HL-60 (cell line): ENCODE results near the gene RINL.

Source experiments
- DNase-seq, 2 experiments: peaks; one replicate each; pipeline ENCODE4 v3.0.0-alpha.2; 2010 to 2020; ENCODE audit warnings: low read depth in 1 of 2, low spot score in 1 of 2
- H3K27ac ChIP-seq: fragments of 250-450 bp; sonication (Bioruptor Pico); replicated peaks from 2 replicates; pipeline ENCODE4 v1.5.1; 2020; ENCODE audit warnings: mild to moderate bottlenecking, moderate library complexity
- H3K27me3 ChIP-seq: fragments of 250-450 bp; sonication (Bioruptor Pico); 2 replicates; pipeline ENCODE4 v1.5.1; 2021; ENCODE audit warnings: mild to moderate bottlenecking, moderate library complexity; ENCODE audit not compliant: insufficient read depth, poor library complexity, severe bottlenecking
- H3K4me3 ChIP-seq: replicated peaks from 2 replicates; pipeline ENCODE4 v1.5.1; 2011; ENCODE audit warnings: mild to moderate bottlenecking, control low read depth, low read length; ENCODE audit not compliant: insufficient read depth
- GABPA ChIP-seq: IDR thresholded peaks from 2 replicates; pipeline ENCODE4 v1.6.1; 2012; ENCODE audit warnings: low read depth
- POLR2AphosphoS5 ChIP-seq: IDR thresholded peaks from 2 replicates; pipeline ENCODE4 v1.6.1; 2012; ENCODE audit warnings: low read depth
- SPI1 ChIP-seq: IDR thresholded peaks from 2 replicates; pipeline ENCODE4 v1.6.1; 2012; ENCODE audit warnings: low read depth, mild to moderate bottlenecking, borderline replicate concordance
- TF ChIP-seq, protein P1 (sequence below): IDR thresholded peaks from 2 replicates; pipeline ENCODE4 v1.6.1; 2012; ENCODE audit warnings: low read depth; ENCODE audit not compliant: insufficient replicate concordance
- TF ChIP-seq, protein P2 (sequence below): IDR thresholded peaks from one replicate; pipeline ENCODE4 v1.5.1; 2011; ENCODE audit warnings: low read length, control low read depth, inconsistent platforms; ENCODE audit not compliant: insufficient read depth

The RINL gene

DNA sequence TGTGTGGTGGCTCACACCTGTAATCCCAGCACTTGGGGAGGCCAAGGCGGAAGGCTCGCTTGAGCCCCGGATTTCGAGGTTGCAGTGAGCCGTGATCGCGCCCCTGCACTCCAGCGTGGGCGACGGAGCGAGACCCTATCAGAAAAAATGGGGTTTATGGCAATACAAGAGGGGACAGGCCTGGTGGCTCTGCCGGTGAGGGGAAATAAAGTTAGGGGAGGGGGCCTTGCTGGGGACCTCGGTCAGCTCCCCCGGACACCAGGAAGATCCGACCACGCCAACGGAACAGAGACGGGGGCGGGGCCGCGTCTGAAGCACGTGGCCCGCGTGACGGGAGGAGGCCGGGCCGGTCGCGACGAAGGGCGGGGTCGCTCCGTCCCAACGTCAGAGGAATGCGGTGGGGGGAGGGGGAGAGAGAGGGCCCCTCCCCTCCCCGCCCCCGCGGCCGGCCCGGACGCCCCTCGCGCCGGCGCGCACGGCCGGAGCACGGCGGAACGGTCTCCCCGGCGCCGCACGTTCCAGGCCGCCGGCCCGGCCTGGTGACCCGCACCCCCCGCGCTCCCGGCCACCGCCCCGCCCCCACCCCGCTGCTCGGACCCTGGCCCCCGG is 26.3 kb downstream of the RINL start:
- Histone ChIP-seq H3K27me3 (no peaks in the 10 kb centered on the region), H3K4me3 (peak overlapping the region; percentile 61), H3K27ac (peak overlapping the region; percentile 98)
- peak; percentile 86 to 91 for DNase-seq
- TF ChIP-seq, protein P1, sequence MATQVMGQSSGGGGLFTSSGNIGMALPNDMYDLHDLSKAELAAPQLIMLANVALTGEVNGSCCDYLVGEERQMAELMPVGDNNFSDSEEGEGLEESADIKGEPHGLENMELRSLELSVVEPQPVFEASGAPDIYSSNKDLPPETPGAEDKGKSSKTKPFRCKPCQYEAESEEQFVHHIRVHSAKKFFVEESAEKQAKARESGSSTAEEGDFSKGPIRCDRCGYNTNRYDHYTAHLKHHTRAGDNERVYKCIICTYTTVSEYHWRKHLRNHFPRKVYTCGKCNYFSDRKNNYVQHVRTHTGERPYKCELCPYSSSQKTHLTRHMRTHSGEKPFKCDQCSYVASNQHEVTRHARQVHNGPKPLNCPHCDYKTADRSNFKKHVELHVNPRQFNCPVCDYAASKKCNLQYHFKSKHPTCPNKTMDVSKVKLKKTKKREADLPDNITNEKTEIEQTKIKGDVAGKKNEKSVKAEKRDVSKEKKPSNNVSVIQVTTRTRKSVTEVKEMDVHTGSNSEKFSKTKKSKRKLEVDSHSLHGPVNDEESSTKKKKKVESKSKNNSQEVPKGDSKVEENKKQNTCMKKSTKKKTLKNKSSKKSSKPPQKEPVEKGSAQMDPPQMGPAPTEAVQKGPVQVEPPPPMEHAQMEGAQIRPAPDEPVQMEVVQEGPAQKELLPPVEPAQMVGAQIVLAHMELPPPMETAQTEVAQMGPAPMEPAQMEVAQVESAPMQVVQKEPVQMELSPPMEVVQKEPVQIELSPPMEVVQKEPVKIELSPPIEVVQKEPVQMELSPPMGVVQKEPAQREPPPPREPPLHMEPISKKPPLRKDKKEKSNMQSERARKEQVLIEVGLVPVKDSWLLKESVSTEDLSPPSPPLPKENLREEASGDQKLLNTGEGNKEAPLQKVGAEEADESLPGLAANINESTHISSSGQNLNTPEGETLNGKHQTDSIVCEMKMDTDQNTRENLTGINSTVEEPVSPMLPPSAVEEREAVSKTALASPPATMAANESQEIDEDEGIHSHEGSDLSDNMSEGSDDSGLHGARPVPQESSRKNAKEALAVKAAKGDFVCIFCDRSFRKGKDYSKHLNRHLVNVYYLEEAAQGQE: peak; percentile 64
- no peak for TF ChIP-seq GABPA
- no peak for TF ChIP-seq SPI1
- TF ChIP-seq, protein P2, sequence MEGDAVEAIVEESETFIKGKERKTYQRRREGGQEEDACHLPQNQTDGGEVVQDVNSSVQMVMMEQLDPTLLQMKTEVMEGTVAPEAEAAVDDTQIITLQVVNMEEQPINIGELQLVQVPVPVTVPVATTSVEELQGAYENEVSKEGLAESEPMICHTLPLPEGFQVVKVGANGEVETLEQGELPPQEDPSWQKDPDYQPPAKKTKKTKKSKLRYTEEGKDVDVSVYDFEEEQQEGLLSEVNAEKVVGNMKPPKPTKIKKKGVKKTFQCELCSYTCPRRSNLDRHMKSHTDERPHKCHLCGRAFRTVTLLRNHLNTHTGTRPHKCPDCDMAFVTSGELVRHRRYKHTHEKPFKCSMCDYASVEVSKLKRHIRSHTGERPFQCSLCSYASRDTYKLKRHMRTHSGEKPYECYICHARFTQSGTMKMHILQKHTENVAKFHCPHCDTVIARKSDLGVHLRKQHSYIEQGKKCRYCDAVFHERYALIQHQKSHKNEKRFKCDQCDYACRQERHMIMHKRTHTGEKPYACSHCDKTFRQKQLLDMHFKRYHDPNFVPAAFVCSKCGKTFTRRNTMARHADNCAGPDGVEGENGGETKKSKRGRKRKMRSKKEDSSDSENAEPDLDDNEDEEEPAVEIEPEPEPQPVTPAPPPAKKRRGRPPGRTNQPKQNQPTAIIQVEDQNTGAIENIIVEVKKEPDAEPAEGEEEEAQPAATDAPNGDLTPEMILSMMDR: no peak
- peak; percentile 80 for TF ChIP-seq POLR2AphosphoS5

DNA sequence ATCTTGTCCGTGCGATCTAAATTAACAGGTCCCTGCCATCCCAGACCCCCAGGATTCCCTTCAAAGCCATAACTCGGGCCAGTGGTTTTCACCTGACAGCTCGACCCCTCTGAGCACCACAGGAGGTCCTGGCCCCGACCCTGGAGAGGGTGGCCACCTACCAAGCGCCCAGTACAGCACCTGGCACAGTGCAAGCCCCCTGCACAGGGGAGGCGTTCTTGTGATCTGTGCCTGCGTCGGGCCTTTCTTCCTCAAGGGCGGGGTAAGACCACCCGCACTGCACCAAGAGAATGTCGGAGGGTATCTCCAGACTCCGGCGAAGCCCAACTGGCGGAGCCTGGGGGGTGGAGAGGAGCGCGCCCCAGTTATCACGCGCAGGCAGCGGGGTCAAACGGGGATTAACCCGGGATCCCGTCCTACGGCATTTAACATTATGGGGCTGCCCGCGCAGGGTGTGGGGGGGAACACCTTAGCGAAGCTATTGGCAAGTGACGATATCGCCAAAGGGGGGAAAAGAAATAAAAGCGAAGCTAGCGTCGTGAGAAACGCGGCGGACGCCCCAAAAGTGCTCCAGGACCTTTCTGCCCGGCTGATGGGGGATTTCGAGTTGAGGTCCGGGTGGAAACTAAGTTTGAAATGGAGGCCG is 27.0 kb downstream of the RINL start:
- TF ChIP-seq, protein P2: no peak
- TF ChIP-seq, protein P1: no peak
- no peak for TF ChIP-seq SPI1
- TF ChIP-seq GABPA: no peak
- TF ChIP-seq POLR2AphosphoS5: no peak

DNA sequence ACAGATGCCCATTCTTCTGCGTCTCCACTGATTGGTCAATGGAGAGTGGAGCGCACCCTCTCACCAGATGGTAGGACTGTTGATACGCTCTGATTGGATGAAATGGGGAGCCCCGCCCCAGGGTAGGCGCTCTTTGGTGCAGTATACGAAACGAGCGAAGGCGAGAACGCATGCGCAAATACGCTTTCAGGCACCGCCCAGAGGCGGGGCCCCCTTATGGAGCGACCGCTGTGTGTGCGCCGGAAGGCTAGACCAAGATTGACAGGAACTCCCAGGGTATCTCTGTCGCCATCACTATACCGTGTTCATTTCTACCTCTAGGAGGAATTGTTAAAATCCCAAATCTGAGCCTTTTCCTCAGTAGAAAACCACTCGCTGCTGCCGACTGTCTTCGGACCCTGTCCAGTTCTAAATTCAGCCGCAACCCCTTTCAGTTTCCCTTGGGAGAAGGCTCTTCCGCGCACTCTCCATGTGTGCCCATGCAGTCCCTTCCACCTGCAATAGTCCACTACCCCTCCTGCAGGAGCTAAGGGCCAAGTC is 27.6 kb downstream of the RINL start:
- Histone ChIP-seq H3K27me3 (no peaks in the 10 kb centered on the region), H3K4me3 (peak overlapping the region; percentile 61), H3K27ac (peak overlapping the region; percentile 90)
- TF ChIP-seq SPI1 (peak; percentile 25; the same call in 1 of the 2 replicates), GABPA (no peak; the same call in 1 of the 2 replicates), POLR2AphosphoS5 (peak; percentile 46; the same call in 1 of the 2 replicates)
- TF ChIP-seq, protein P1: peak; percentile 40
- TF ChIP-seq, protein P2: no peak
- peak in 1 of 2 experiments; percentile 100 for DNase-seq

More for the DNA sequence above, 27.0 kb downstream of the RINL start:
- Histone ChIP-seq H3K4me3 (peak overlapping the region; percentile 61), H3K27ac (peak overlapping the region; percentile 90), H3K27me3 (no peaks in the 10 kb centered on the region)
- DNase-seq: no peak
